Measurements from ENCODE around the gene SLC35A3.

- no peak for TF ChIP-seq USF2 (IDR thresholded peaks at IDR 0.05; ENCODE audit: low read depth, low read length)
- TF ChIP-seq CTCF (conservative IDR thresholded peaks at IDR 0.05; ENCODE audit: low read depth, low read length) = no peak
- TF ChIP-seq RAD21 (IDR thresholded peaks at IDR 0.05; ENCODE audit: low read length) = no peak
- no peak for TF ChIP-seq POLR2A (IDR thresholded peaks at IDR 0.05; ENCODE audit: low read depth, low read length)
- no peak for TF ChIP-seq SMC3 (IDR thresholded peaks at IDR 0.05; ENCODE audit: low read depth, low read length)
- TF ChIP-seq BHLHE40 (IDR thresholded peaks at IDR 0.05; ENCODE audit: low read depth, low read length) = no peak
Observed at GRCh38 chr1:100019220-100019619, 49.4 kb downstream of the SLC35A3 start.
